ENCODE results near the gene MBNL2.

MBNL2 gene

DNA sequence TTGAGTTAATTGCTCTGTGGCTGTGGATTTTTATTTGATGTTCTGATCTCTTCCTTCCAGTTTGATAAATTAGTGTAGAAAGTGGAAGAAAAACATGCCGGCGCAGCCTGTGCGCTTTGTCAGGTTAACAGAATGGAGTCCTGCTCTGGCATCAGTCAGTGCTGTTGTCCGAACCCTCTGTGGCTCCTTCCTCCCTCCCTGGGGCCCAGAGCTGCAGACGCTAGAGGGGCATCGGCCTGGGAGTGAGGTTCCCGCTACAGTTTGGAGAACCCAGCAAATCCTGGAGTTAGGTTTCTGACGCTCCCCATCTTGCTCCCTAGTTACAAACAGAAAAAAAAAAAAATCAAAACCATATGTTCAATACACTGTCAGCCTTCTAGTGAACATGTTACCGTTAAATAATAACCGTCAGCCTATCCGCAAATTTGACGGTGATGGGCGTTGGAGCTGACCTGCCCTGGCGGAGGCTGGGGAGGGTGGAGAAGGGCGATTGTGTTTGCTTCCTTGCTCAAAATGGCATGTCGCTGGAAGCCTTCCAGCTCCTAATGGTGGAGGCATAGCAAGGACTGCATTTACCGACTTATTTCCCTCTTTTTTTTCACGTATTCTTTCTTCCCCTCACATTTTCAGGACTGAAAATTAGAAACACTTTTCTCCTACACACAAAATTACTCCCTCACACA is 13.6 kb downstream of the MBNL2 start:
- DNase-seq = no peak

DNA sequence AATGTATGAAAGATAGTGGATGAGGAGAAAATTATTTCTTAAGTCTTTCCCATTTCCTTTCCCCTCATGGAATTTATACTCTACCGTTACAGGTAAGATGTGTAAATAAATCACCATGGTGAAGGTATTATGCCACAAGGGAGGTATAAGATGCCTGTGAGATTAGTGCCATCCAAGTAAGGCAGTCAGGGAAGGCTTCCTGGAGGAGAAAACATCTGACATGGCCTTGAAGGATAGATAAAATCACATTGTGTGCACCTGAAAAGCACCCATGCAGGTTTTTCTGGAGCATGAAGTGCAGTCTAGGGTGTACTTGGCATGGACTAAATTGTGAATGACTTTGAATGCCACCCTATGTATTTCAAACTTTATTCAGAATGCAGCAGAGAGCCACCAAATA is 15.3 kb downstream of the MBNL2 start:
- DNase-seq = no peak

DNA sequence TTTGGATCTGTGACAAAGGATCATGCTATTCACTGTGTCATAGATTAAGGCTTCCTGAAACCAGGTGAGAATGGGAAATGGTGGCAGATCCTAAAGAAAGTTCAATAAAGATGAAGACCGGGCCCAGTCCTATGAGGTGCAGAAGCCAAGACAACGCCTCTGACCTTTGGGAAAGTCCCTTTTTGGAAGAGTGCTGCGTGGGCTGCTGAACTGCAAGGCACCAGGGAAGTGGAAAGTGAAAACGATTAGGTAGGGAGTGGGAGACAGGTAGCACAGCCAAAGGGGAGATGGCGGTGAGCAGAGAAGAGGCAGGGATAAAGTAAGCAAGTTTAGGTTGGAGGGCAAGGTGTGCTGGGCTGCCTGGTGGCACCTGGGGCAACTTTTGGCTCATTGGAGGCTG is 16.3 kb downstream of the MBNL2 start:
- DNase-seq = no peak

DNA sequence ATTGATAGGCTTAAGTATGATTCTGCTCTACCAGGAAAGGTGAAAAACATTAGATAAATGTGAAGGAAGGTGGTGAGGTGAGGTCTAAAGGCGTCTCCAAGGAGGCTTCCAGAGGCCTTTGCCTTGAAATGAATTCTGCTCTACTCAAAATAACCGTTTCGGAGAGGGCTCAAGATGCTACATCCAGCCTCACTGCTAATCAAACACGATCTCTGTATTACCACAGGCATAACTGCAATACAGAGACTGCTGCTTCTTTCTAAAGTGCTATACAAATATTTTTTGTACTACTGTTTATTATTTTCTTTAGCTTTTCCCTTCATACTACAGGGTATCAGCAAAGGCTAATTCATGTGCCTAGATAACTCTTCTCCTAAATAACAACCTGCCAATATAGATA is 16.8 kb downstream of the MBNL2 start:
- no peak for DNase-seq

DNA sequence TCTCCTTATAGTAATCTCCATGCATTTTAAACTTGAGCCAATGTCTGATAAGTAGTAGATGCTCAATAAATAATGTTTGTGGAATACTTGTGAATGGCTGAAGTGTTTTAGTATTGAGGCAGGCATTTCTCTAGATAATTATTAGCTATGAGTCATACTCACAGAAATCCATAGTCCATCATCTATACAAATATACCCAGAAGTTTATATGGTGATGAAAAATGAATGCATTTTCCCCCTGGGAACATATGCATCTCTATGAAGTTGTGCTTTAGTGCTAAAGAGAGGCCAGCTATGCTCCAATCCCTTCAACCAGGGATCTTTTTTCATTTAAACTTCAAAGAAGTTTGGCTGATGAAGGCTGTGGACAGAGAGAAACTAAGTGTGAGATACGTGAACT is 17.2 kb downstream of the MBNL2 start:
- no peak for DNase-seq

DNA sequence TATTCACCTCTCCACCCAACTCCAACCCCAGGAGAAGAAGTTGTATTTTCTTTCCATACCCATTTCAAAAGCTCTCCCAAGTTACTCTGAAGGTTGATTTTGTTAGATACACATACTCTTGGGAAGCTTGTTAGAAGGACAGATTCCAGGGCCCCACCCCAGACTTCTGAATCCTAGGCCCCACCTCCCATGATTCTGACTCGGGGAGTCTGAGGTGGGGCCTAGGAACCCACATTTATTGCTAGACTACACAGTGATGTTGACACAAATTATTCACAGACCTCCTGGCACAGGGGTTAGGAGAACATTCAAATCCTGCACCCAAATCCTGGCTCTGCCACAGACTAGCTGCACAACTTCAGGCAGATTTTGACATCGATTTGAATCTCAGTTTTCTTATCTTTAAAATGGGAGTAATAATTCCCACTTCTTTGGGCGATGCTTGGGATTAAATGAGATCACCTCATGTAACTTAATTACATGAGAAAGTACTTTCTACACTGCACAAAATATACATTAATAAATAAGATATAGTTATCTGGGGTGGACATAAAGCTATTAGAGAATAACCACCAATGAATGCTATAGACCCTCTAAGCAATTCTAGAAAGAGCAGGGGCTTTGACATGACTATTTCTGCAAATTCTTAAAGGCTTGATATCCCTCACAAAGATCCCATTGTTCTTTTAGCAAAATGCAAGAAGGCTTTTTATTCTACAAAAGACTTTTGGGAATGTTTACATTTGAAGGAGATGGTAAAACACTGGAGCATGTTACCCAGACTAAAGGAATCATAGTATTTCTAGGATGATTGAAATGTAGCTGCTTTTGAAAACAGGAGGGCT is 18.0 kb downstream of the MBNL2 start:
- DNase-seq = no peak

DNA sequence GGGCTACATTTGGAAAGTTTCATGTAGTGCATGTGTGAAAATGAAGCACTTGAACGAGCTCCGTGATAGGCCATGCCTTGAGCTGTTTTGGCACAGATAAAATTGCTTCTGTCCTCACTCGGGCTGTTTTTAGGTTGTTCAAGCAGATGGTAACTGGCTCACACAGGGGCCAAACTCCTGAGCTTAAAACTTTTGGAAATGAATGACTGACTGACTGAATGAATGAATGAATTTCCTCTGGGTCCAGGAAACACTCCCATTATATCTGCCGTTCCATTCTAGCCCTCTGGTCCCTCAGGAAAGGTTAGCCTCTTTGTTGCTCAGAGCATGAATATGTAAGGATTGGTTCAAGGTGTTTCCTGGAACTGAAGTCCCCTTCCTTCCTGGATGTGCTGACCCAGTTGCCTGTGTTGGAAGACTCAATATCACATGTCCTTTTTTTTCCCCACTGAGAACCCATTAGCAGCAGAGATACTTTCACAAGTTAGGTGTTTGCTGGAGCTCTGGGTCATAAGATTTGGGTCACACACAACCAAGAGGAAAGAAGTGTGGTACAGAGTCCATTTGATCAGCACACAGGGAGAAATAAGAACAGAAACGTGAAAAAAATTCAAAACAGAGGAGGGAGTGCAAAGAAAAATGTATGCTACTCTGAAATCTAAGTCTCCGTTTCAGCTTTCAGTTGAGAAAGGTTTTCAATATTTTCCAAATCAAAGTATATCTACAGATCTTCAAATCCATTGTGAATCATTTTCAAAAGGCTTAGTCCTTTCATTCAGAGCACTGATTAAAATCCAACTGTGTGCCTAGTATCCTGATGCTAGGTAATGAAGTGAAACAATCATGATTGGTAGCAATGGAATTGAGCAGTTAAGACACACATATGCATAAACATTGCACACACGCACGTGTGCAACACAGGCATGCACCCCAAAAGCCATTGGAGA is 18.9 kb downstream of the MBNL2 start:
- DNase-seq = no peak

DNA sequence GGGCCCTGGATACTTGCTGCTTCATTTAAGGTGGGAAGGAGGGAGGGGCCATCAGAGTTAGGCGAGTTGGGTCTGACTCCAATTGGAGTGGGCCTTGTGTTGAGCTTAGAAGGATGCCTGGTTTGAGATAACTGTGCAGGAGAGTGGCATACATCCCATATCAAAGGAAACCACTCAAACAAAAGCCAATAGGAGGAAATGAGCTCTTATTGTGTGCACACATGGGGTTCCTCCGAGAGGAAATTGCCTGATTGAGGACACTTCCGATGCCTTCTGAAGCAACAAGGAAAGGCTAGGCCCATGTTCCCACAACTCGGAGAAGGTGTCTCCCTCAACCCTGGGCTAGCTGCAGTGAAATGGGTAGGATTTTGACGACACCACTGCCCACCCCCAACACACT is 19.6 kb downstream of the MBNL2 start:
- DNase-seq = no peak

DNA sequence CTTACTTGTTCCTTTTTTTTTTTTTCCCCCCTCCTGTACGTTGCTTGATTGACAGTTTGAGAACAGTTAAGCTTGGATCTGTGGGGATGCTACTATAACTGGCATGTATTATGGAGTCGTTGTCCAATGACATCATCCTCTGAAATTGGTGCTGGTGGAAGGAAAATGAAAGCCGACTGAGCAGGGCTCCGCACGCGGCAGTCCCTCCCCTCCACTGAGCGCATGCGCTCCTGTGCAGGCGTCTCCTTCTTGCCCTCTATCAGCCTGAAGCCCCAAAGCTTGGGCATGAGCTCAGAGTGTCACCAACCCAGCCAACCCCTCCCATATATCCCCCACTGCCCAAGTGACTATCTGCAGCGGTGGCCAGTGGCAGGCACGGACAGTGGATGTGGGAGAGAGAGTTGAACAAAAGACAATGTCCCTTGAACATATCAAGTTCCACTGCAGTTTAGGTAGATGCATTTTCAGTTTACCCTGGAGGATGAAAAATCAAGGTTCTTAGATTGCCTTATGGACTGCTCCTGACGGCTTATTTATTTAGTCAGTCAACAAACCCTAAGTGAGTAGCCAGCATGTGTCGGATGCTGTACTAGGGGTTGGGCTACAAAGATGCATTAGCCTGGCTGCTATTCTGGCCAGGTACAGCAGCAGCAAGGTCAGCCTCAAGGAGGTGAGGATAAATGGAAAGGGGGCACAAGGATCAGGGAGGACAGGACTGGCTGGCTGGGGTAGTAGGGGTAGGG is 20.8 kb downstream of the MBNL2 start:
- DNase-seq = no peak

DNA sequence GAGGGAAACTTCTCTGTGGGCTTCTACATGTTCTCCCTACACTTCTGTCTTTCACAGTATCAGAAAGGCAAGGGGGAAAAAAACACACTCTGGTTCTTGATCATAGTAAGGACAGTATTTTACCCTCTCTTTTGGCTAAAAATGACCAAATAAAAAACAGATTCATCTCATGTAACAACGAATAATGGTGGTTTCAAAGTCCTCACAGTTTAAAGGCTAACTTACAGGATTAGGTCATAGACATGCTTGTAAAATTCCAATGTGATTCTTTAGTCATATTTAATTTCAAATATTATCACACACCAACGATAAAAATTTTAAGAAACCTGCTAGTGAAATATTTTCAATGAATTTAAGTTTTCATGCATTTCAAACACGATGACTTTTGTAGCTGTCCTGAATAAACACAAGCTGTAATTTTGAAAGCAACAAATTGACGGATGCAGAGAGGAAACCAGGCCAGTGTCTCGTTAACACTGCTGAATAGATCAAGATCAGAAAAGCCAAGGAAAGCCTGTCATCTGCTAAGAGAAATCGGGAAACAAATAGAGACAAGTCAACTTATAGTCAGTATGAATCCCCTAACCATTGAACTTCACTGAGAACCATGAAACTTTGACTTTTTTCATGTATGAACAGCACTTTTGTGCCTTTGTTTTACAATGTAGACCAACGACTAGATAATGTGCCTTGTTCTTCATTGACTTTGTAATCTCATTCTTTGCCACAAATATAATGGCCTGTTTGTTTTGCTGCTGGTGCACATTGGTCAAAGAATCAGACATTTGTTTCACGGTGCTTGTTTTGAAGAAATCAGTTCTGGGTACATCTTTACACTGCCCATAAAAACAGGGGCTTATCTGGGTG is 22.0 kb downstream of the MBNL2 start:
- no peak for DNase-seq

DNA sequence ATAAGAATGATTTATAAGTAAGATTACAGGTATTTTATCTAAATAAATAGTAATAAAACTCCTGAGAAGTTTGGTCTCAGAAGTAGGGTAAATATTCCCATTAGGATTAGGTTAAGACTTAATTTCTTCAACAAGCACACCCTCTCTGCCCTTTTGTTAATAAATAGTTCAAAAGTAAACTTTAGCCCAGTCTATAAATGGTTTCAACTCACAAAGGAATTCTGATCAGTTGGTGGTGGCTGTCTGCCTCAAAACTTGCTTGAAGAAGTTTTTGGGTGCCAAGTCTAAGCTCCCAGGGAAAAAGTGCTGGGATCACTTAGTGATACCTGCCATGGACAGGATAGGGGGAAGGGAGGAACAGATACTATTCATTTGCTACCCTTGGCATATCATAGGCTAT is 22.9 kb downstream of the MBNL2 start:
- no peak for DNase-seq

DNA sequence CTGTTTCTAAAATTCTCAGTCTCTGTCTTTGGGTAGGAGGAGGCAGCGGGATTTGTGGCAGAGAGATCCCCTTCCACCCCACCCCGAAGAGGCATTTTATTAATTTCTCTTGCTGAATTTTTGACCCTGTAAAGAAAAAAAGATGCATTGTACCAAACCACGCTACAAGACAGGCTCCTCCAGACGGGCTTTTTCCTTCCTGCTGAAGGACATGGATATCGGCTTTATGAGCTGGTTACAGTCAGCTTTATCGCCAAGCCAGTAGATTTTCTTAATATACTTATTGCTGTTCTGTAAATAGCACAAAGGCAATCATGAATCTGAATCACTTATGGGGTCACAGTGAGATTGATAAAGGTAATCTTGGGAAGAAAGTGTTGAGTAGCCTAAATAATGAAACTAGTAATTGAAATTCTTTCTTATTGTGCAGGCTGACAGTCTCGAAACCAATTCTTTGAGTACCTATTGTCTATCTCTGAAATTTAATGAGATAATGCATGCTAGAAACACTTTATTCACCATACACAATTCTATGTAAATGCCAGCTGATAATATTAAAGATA is 24.5 kb downstream of the MBNL2 start:
- DNase-seq = no peak

DNA sequence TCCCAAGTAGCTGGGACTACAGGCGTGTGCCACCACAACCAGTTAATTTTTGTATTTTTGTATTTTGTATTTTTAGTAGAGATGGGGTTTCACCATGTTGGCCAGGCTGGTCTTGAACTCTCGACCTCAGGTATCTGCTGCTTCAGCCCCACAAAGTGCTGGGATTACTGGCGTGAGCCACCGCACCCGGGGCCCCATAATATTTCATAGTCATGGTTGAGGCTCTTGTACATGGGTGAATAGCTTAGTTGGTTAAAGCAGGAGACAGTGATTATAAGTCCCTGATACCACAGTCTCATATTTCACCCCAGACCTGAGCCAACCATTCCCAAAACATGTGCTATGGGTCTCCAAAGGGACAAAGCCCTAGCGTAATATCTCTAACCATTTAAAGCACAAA is 26.1 kb downstream of the MBNL2 start:
- no peak for DNase-seq

DNA sequence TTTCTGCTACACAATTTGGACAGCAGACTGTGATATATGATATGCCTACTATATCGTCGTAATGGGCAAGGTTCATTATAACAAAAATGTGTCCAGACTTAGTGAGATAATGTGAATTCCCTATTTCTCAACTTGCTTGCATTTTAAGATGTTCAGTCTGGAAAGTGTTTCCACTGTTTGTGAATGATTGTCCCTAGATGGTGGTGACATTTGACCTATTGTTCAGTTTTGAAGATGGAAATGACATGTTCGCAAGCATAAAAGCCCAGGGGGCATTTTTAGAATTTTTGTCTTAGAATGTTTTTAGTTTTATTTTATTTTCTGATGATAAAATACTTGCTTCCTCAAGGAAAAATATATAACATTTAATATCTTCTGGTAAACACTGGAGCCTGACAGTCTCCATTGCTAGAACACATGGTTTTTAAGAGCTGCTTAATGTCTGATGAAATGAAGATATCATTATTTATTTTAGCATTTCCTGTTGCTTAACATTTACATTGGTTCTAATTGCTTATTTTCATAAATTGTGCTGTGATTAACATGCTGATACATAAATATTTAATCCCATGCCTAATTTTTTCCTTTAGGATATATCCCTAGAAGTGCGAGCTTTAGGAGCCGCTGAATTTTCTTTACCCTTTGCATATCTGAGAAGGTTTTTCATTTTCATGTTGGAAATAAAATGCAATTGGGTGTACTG is 27.1 kb downstream of the MBNL2 start:
- DNase-seq = no peak

DNA sequence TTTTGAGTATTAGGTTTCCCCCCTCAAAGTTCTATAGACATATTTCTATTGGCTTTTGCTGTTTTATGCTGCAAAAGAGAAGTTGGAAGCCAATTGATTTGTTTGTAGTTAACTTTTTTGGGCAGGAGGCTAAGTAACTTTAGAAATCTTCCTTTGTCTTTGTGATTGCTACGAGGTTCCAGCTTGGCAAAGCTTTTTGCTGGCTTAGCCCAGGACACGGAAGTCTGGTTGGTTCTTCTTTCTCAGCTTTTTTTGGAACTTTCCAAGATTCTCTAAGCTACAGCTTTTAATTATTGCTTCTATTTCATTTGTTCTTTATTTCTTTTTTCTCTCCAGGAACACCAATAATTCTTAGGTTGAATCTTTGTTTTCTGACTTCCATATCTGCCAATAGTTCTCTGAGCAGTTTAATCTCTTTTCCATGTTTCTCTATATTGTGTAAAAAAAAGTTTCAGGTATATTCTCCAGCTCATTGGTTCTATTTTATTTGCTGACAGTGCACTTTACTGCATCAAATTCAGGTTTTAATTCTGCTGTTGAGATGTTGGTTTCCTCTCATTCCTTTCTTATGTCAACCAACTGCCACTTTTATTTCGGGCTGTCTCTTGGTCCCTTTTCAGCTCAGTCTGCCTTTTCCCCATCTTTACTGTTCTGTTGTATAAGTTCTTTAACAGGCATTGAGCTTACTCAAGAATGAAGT is 27.8 kb downstream of the MBNL2 start:
- DNase-seq = no peak

DNA sequence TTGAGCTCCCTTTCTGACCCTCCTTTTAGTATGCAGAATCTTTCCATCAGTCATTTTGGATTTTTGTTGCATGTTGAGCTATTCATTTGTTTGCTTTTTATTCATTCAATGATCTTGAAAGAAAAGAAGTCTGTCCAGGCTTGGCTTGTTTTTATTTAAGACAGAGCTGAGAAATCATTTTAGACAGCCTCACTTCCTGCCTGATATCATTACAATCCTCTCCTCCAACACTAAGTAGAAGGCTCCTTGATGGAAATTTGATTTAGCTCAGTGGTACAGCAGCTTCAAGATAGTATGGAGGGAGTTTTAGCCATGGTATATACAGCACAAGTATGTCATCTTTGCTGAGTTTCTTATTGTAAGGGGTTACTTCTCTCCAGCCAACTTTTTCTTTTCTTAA is 28.4 kb downstream of the MBNL2 start:
- DNase-seq = no peak

DNA sequence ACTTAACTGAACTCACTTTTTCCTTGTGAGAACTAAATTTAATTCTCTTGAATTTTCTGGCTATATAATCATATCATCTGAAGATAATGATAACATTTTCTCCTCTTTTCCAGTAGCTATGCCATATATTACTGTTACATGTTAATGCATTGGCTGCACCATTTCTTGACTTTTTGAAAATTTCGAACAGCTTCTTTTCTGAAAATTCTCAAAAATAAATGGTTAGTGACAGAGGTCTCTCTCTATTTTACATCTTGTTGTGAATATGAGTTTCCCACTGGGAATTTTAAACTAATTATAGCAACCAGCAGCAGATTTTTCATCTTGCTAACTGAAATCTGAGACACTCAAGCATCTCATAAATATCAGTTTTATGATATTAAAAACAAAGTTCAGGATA is 30.6 kb downstream of the MBNL2 start:
- no peak for DNase-seq

DNA sequence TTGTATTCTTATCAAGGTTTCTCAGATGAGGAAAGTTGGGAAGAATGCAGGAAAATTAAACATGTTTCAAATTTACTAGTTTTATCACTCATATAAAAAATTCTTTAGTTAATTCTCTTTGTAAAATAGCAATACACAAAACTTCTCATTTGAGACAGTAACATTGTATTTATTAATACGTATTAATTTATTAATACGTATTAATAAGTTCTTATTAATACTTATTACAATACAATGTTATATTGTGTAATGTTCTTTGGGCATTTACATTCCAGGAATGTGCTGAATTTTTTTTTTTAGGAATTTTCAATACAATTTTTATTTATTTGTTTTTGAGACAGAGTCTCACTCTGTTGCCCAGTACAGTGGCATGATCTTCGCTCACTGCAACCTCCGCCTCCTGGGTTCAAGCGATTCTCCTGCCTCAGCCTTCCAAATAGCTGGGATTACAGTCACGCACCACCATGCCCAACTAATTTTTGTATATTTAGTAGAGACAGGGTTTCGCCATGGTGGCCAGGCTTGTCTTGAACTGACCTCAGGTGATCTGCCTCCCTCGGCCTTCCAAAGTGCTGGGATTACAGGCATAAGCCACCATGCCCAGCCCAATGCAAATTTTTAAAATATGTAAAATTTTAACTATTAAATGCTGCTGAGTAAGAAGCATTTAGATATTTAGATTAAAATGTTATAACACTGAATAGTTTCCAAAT is 31.6 kb downstream of the MBNL2 start:
- no peak for DNase-seq

DNA sequence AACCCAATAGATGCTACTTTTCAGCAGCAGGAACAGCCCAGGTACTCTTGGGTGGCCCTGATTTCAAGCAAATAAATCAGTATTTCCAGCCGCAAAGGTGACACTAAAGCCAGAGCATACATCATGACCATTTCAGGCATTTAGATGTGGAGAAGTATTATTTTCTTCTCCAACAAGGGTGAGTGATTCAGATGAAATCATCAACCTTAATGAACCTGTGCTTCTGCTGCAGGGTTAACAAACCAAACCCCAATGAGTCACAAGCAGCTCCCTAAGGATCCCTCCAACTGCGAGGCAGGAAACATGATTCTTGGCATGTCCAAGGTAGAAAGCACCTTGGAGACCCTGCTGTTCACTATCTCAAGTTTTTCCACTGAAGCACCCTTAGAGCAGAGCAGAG is 32.7 kb downstream of the MBNL2 start:
- DNase-seq = no peak

Measured in NCI-H1436 (cell line).